Measurements from ENCODE around the gene GFRA1. TPM values are rescaled to one million over a fixed set of nuclear protein-coding genes. Genes with fewer than 3 reads are reported as not detected.

Gene GFRA1
- polyA plus RNA-seq, 1 donor (not counting 4 experiments of a cell fraction or from before 2014, with no cell fraction given), result not detected

- no peaks in the 10 kb centered on the region for H3K9me1 ChIP-seq (ENCODE audit: control insufficient read depth, extremely low read depth, insufficient read depth, low read length)
- H3K79me2 ChIP-seq (ENCODE audit: control insufficient read depth, insufficient read depth, low read length), result no peaks in the 10 kb centered on the region
- no peak overlapping the region for H3K4me3 ChIP-seq (ENCODE audit: control insufficient read depth in 2 of 3, extremely low read depth in 1 of 3, insufficient read depth in 2 of 3, low read depth in 1 of 3, low read length in 3 of 3)
- no peaks in the 10 kb centered on the region for H3K4me1 ChIP-seq (ENCODE audit: control insufficient read depth, extremely low read depth, insufficient read depth, low read length)
- DNase-seq (ENCODE audit: low read depth, low spot score) (no peak), FAIRE-seq (no peak)
- dilution Hi-C loops (cut with MboI; ENCODE audit: extremely low pct_ligation_motif_present, low sequenced_read_pairs), result no loop called here
- no peak overlapping the region for H2AFZ ChIP-seq (ENCODE audit: control insufficient read depth, low read length)
- H4K20me1 ChIP-seq (ENCODE audit: control insufficient read depth, extremely low read depth, insufficient read depth, low read length), result no peaks in the 10 kb centered on the region
- no peak overlapping the region for H3K9ac ChIP-seq (ENCODE audit: control insufficient read depth, extremely low read depth, insufficient read depth, low read length)
- TF ChIP-seq CTCF (optimal IDR thresholded peaks at IDR 0.05 in 1 of 3, IDR thresholded peaks at IDR 0.05 in 1 of 3, conservative IDR thresholded peaks at IDR 0.05 in 1 of 3; ENCODE audit: extremely low read depth in 1 of 3, insufficient read depth in 2 of 3, low read length in 3 of 3) (no peak), EZH2 (IDR thresholded peaks at IDR 0.05; ENCODE audit: low read length) (no peak)
- no peaks in the 10 kb centered on the region for H3K27me3 ChIP-seq (ENCODE audit: control insufficient read depth, extremely low read depth, insufficient read depth, low read length)
- no peak overlapping the region for H3K4me2 ChIP-seq (ENCODE audit: control insufficient read depth, extremely low read depth, insufficient read depth, low read depth, low read length)
- H3K36me3 ChIP-seq (ENCODE audit: control insufficient read depth in 2 of 2, extremely low read depth in 1 of 2, insufficient read depth in 2 of 2, low read length in 2 of 2), result no peaks in the 10 kb centered on the region
- H3K9me3 ChIP-seq (ENCODE audit: control insufficient read depth, low read depth, low read length), result no peaks in the 10 kb centered on the region
- no peak overlapping the region for H3K27ac ChIP-seq (ENCODE audit: control insufficient read depth, insufficient read depth, low read length)
Observed at GRCh38 chr10:116171505-116171904, 101.5 kb downstream of the GFRA1 start.

GRCh38 chr10:116170815-116171250, 102.2 kb downstream of the GFRA1 start:
- Histone ChIP-seq H3K9me3 (ENCODE audit: control insufficient read depth, low read depth, low read length) (no peaks in the 10 kb centered on the region), H4K20me1 (ENCODE audit: control insufficient read depth, extremely low read depth, insufficient read depth, low read length) (no peaks in the 10 kb centered on the region), H3K27ac (ENCODE audit: control insufficient read depth, insufficient read depth, low read length) (no peak overlapping the region), H3K4me2 (ENCODE audit: control insufficient read depth, extremely low read depth, insufficient read depth, low read depth, low read length) (no peak overlapping the region), H3K36me3 (ENCODE audit: control insufficient read depth in 2 of 2, extremely low read depth in 1 of 2, insufficient read depth in 2 of 2, low read length in 2 of 2) (no peaks in the 10 kb centered on the region), H3K79me2 (ENCODE audit: control insufficient read depth, insufficient read depth, low read length) (no peaks in the 10 kb centered on the region), H3K27me3 (ENCODE audit: control insufficient read depth, extremely low read depth, insufficient read depth, low read length) (no peaks in the 10 kb centered on the region), H2AFZ (ENCODE audit: control insufficient read depth, low read length) (no peak overlapping the region), H3K9me1 (ENCODE audit: control insufficient read depth, extremely low read depth, insufficient read depth, low read length) (no peaks in the 10 kb centered on the region), H3K4me1 (ENCODE audit: control insufficient read depth, extremely low read depth, insufficient read depth, low read length) (no peaks in the 10 kb centered on the region), H3K4me3 (ENCODE audit: control insufficient read depth in 2 of 3, extremely low read depth in 1 of 3, insufficient read depth in 2 of 3, low read depth in 1 of 3, low read length in 3 of 3) (no peak overlapping the region), H3K9ac (ENCODE audit: control insufficient read depth, extremely low read depth, insufficient read depth, low read length) (no peak overlapping the region)
- no peak for FAIRE-seq
- dilution Hi-C loops (cut with MboI; ENCODE audit: extremely low pct_ligation_motif_present, low sequenced_read_pairs), result no loop called here
- DNase-seq (ENCODE audit: low read depth, low spot score), result no peak
- no peak for TF ChIP-seq EZH2 (IDR thresholded peaks at IDR 0.05; ENCODE audit: low read length)
- TF ChIP-seq CTCF (optimal IDR thresholded peaks at IDR 0.05 in 1 of 3, IDR thresholded peaks at IDR 0.05 in 1 of 3, conservative IDR thresholded peaks at IDR 0.05 in 1 of 3; ENCODE audit: extremely low read depth in 1 of 3, insufficient read depth in 2 of 3, low read length in 3 of 3), result no peak
